Vein endothelial cell (primary cell): Measurements from ENCODE around the gene FAM174A. TPM values are rescaled to one million over a fixed set of nuclear protein-coding genes. Genes with fewer than 3 reads are reported as not detected.

Source experiments
- total RNA-seq: library from RNA; depleted of rRNA; stranded (reverse); fragments of >200 nt; gene quantifications from 2 replicates; pipeline ENCODE4 v1.2.3, GENCODE V29; 2012

Gene FAM174A
- 13.7 and 17.6 TPM in 2 replicates for total RNA-seq

GRCh38 chr5:100535060-100536005, at the start of gene FAM174A:
Gene FAM174A, plus strand, starts transcription at chr5:100535374. Its CDS starts 157 bp downstream, at chr5:100535531.

